ENCODE results near the gene LDB2.

DNA sequence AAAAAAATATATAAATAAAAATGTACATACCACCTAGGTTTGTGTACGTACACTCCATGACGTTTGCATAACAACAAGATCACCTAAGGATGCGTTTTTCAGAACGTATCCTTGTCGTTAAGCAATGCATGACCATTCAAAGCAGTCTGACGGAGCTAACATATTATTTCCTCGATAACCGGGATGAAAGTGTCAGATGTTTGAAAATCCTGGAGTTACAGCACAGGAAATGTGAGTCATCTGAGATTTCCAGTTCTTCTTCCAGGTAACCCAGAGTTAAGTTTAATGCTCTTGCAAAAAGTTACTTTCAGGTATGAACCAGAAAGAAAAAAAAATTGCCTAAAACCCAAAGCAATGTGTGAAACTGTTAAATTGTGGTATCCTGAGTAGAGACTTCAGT is 107.9 kb downstream of the LDB2 start:
- no peak for TF ChIP-seq CTCF (IDR thresholded peaks at IDR 0.05)
- TF ChIP-seq HDAC2 (IDR thresholded peaks at IDR 0.05), result no peak
- no peak for TF ChIP-seq EP300 (IDR thresholded peaks at IDR 0.05)
- TF ChIP-seq POLR2A (IDR thresholded peaks at IDR 0.05; ENCODE audit: low read length), result no peak
- TF ChIP-seq CEBPB (IDR thresholded peaks at IDR 0.05), result no peak
- no peak for TF ChIP-seq MYC (IDR thresholded peaks at IDR 0.05; ENCODE audit: borderline replicate concordance, low read length)
- TF ChIP-seq MAX (IDR thresholded peaks at IDR 0.05), result no peak
- no peak for TF ChIP-seq REST (IDR thresholded peaks at IDR 0.05)
- TF ChIP-seq RAD21 (conservative IDR thresholded peaks at IDR 0.05 in 1 of 2, IDR thresholded peaks at IDR 0.05 in 1 of 2), result no peak
- no peak for TF ChIP-seq BHLHE40 (IDR thresholded peaks at IDR 0.05; ENCODE audit: low read depth, low read length)

Measured in A549 (cell line).